Ramos (cell line): ENCODE results near the gene SNN.

Experiments used
- in situ Hi-C: fragments of 300-500 bp; cut with MboI; formaldehyde crosslinking; loops from one replicate; pipeline ENCODE4 v1.14.3; 2022; ENCODE audit warnings: low sequenced_read_pairs; ENCODE audit not compliant: unreplicated experiment

The SNN gene

DNA sequence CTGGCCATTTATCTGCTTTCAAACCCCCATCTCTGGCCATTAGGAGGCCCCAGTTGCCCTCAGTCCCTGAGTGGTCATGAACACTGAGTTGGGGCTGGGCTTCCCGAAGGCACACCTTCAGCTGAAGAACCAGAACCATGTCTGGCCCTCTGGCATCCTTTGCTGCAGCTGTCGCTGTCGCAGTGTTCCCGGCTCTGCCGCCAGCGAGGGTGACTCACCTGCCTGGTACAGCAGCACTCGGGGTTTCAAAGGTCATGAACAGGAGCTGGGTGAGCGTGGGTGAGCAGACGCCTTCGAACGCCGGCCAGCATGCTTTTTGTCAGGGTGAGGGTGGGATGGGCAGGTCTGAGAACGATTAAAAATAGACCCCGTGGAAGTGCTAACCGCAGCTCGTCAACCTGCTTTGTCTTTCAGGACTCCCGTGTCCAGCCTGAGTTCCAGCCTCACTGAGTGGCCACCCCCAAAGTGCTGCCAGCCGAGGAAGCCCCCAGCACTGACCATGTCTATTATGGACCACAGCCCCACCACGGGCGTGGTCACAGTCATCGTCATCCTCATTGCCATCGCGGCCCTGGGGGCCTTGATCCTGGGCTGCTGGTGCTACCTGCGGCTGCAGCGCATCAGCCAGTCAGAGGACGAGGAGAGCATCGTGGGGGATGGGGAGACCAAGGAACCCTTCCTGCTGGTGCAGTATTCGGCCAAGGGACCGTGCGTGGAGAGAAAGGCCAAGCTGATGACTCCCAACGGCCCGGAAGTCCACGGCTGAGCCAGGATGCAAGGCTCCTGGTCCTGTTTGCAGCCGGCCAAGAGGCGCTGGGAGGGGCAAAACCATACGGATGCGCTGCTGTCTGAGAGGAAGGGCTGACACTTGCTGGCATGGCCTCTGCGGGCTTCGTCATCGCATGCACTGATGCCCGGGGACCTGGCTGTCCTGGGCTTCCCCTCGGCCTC is 7.6 kb downstream of the SNN start:
- in situ Hi-C loops = no loop called here

DNA sequence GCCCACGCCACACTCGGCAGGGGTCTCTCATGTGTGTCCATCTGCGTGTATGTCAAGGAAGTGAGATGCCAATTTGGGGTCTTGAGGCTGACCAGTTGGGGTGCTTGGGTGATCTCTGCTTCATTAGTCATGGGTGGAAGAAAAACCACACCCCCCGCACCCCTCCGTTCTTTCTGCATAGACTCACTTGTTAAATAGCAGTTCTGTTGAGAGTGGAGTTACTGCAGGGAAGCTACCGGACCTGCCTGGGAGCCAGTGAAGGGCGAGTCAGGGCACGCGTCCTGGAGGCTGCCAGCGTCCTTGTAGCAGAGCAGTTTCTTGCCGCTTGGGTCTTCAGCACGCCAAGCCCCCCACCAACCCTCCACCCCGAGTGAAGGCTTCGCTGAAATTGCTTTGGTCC is 8.5 kb downstream of the SNN start:
- in situ Hi-C loops = no loop called here

DNA sequence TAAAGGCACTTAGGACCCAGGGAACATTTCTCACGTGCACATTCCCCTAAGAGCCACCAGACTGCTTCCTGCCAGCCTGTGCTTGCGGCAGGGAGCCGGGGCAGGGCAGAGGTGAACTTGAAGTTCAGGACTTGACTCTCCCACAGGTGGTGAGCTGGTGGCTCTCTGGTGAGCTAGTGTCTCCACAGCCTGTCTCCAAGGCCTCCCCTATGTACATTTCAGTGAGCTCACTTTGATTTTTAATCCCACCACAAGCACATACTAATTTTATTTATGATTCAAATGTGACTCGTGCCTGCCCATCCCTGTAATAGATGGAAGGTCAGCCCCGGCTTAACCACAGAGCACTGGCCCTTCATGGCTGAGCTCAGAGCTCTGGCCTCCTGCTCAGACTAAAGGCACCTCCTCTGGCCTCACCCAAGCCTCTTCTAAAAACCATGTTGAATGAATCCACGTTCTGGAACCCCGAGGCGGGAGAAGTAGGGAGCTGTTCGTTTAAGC is 9.2 kb downstream of the SNN start:
- in situ Hi-C loops = no loop called here

DNA sequence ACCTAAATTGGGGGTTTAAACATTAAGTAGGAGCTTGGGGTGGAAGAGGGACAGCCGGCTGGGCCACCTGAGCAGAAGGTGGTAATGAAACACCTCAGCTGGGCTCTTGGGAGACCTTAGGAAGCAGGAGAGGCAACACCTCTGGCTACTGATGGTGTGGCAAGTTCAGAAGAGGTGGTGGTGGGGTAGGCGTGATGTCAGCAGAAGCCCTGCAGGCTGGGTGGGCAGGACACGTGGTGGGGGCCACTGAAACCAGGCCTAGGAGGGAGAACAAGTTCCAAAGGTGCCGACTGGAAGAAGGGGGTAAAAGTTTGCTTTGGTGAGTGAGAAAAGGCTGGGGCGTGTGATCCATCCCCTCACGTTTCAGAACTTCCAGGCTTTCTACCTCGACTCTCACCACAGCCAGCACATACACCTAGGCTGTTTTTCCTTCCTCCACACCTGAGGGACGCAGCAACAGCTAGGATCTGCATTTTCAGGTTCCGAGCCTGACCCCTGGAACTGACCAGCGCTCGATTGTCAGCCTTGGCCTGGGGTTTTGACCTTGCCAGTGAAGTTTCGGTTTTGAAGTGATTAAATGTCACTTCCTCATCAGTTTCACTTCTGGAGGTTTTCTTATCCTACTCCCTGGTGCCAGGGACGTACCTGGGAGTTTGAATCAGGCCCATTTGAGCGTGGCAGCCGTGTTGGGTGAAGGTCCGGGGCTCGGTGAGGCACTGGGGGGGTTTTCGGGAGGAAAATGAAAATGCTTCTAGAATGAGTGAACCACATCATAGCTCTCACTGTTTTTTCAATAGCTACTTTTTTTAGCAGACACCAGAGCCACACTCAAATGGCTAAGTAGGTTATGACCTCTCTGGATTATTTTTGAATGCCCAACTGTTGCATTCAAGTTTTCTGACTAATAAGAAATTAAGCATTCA is 10.0 kb downstream of the SNN start:
- in situ Hi-C loops = no loop called here

DNA sequence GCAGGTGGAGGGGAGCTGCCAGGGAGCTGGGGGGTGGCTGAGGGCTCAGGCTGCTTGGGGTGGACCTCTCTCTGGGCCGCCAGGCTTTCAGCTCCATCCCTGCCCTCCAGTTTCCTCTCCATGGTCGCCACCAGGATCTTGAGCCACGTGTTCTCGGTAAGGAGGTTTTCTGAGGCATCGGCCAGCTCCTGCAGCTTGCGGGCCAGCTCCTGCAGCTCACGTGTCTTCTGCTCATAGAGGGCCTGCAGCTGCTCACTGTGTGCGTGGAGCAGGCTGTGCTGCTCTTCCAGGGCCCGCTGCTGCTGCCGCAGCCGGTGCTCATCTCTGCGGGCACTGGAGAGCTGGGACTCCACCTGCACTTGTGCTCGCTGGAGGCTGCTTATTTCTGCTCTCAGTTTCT is 11.0 kb downstream of the SNN start:
- in situ Hi-C loops = no loop called here

DNA sequence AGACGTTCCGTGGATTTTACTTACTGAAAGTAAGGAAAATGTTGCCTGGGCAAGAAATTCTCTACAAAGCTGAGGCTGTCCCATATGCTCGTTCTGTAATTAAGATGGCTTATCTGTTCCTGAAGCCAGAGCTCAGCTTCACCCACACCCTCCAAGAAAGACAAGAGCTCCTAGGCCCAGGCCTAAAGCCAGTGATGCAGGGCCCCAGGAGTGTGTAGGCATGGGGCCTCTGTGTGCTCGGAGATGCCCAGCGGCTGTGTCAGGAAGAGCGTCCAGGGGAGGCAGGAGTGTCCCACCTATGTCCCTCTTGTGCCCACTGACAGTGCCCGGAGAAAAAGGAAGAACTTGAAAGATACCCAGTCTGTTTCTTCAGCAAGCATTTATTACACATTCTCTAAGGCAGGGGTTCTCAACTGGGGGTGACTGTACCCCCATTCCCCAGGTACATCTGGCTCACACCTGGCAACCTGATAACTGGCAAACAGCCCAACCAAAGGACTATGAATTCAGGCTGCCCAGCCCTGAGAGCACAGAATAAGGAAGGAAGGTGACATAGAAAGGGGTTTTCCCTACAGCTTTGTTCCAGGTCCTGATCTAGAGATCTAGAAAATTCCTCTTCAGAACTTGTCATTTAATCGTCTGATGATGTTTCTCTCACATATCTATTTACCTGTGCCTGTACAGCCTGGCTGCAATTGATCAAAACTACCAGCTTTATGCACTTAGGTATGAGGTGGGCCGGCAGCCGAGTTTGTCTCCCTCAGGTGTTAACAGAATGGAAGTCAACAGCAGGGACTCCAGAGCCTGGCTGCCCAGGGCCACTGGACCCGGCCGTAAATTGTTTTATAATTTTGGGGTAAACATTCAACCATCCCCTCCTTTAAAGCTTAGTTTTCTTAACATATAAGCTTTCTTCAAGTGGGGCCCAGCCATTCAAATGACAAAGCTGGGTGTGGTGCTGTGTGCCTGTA is 12.0 kb downstream of the SNN start:
- in situ Hi-C loops = no loop called here

DNA sequence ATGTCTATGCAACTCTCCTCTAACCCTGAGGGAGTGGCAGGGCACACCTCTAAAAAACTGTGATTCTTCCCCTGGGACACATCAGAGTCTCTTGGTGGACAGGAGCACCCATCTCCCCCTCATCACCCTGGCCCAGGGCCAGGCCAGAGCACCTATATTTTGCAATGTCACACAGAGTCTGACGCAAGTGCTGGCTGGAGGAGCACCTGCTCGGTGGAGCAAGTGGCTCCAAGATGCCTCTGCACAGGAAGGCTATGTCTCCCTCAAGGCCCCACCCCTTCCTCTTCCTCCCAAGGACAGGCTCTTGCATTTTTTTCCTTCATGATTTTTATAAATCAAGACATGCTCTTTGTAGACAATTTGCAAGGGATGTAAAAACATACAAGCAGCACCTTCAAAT is 13.3 kb downstream of the SNN start:
- in situ Hi-C loops = no loop called here

DNA sequence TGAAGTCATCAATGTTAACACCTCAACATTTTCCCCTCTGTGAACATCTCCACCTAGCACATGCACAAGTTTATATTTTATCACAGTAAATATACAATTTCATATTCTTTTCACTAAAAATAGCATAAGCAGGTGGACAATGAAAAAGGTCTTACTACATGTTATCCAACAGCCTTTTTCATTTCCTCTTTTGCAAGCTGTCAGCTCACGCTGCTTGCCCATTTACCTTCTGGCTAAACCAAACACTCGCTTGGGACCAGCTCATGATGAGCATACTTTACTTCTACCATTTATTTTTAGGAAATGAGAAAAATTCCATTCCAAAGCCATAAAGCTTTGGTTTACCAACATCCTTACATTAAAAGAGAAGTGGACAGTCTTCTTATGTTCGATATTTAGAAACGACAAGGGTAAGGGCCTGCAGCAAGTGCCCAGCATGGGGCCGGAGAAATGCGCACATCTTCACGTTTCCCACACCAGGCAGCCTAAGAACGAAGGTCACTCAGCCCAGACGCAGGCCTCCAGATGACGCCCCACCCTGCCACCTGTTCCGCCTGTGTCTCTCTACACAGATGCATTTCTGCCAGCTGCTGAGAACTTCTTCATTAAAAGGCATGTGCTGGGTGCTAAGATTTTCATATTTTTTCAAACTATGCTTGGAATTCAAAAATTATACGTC is 13.9 kb downstream of the SNN start:
- in situ Hi-C loops = no loop called here

DNA sequence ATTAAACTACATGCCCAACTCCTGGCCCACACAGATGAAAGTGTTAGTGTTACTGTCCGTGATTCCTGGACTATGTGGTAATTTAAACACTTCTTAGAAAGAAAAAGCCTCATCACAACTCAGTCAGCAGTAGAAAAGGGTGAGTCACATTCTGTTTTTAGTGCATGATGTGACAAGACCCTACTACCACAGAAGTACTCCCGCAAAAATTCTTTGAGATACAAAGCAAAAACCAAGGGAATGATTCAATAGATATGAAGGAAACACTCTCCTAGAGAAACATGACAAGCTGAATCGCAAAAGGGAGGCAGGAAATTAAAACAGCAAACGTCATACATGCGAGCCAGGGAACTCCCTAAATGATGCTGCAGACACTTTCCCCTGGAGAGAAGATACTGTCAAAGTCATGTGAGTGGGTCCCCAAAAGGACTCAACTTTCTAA is 14.4 kb downstream of the SNN start:
- in situ Hi-C loops = no loop called here

DNA sequence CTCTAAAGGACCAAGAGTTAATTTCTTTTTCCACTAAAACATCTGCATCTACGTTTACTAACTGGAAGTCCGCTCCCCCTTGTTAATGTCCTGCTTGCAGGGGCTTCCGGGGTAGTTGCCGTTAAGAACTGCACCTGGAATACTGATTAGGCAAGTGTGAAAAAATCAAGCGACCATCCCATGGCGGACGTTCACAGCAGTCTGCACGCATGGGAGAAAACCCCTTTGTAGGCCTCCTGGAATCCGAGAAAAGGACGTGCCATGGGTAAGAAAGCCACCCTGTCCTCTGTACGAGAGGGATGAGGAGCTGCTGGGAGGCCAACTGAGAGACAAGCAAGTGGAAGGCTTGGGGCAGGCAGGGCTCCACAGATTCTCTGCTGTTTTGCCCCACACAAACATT is 14.9 kb downstream of the SNN start:
- in situ Hi-C loops = no loop called here

DNA sequence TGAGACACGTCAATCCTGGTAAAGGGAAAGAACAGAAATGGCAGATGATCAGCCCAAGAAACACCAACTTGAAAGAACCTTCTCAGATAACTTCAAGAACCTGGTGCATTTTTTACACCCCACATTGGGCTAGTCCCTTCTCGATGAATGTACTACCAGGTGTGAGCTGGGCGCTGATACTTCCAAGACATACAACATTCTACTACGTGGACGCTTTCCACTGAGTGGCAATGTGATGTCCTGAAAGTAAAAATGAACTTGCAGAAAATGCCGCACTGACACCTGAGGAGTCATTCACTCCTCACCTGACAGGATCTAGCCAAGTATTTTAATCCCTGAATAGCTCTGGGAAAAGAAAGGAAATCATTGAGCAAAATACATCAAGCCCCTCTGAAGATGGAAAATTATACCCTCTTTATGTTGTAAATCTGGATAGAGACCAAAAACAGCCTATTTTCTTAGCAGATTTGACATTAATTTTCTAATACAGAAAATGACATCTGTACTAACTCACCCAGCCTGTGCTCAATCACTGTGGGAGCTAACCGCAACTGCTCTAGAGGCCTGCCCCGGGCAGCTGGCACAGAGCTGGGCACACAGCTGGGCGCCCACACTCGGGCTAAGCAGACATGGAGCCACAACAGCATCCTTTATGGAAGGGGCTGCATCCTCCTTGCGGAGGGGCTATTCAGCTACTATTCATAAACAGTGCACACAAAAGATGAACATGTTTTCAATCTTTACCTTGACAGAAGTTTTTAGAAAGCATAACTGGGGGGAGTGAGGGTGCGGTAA is 16.2 kb downstream of the SNN start:
- in situ Hi-C loops = no loop called here

DNA sequence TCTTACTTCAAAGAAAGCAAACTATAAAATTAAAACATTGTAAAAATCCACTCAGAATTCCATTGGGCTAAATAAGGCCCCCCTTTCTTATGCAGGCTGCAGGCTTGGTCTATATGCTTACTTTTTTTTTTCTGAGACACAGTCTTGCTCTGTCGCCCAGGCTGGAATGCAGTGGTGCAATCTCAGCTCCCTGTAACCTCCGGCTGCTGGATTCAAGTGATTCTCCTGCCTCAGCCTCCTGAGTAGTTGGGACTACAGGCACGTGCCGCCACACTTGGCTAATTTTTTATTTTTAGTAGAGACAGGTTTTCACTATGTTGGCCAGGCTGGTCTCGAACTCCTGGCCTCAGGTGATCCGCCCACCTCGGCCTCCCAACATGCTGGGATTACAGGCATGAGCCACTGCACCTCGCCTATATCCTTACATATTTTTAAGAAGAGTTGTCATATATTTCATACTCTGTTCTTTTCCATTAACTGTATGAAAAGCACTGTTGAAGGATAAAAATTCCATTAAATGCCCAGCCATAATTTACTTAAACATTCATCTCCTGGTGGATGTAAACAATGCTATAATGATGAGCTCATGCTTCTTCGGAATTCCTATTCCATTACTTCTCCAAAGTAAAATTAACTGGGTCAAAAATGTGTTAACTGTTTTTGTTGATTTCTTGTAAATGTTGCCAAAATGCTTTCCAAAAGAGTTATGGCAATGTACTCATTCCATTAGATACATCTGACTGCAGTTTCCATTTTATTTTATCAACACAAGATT is 17.8 kb downstream of the SNN start:
- in situ Hi-C loops = no loop called here

DNA sequence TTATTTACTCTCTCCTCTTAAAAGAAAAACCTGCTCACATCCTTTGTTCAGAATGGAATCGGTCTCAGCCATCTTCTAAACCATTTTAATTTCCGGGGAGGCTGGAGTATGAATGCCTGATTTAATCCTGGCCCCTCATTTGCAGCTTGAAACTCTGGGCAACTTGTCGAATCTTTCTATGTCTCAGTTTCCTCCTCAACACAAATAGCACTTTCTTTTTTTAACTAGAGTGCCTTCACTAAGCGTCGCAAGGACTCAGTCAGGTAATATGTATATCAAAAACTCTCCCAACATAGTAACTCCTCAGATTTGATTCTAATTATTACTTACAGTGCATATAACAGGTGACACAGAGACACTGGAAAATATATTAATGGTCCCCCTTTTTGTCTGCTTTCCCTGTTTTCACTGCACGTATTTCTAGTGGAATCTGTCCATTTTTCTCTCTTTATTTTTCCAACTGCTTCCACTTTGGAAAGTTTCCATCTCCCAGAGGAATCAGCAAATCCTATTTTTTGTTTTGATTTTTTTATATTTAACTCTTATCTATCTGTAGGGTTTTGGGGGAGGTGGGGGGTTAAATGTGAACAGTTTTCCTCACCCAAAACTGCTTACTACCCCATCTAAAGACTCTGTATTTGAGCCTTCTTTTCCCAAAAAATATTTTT is 18.6 kb downstream of the SNN start:
- in situ Hi-C loops = no loop called here

DNA sequence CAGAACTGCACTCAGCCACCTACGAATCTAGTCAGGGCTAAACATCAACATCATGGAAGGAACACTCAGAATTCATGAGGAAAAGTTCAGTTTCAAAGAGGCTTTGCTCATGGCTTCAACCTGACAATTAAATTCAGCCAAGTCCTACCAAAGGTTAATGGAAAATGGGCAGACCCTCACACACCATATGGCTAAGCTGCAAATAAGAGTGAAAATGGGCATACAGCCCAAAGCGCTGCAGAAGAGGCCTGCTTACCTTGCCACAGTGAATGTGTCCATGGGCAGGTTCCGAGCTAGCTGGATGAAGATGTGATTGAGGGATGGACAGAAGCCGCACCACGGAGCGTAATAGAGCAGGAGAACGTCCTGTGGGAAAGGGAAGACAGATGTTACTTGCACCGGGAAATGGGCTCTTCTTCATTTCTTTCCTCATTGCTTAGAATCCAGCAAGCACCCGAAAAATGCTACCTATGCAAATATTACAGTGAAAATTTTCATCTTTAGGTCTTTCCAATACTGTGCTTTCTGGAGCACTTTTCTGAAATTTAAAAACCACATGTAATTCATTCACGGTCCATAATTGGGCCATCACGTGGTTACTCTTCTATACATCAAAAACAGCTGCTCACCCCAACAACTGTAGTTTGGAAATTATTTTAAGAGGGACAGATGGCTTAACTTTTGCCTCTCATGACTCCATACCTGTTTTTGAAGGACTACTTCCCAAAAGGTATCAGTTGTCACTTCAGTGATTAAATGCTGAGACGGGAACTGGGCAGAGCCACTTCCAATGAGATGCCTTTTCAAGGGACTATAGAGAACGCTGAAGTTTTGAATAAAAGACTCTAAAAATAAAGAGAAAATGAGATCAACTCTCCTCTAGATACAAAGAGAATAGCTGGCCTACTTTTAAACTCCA is 19.6 kb downstream of the SNN start:
- in situ Hi-C loops = no loop called here

DNA sequence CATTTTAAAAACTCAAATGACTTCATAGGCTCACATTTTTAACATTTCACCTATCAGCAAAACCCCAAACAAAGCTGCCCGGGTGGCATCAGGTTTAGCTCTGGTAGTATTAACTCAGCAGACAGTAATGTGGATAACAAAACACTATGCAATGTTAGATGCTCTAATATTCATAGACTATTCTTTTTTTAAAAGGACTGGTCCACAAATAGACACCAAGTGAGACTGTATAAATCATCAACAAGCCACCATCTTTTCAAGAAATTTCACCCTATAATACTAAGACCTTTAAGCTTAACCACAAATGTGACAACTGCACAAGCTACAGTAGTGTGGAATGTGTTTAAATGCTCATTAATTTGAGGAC is 20.2 kb downstream of the SNN start:
- in situ Hi-C loops = no loop called here
